Effector CD4-positive, alpha-beta T cell (primary cell): ENCODE results near the gene NMRAL1.

Experiments
- DNase-seq: peaks from one replicate; pipeline ENCODE4 v3.0.0-alpha.2; 2020

NMRAL1 gene

GRCh38 chr16:4501071-4501478, 26.6 kb upstream of the NMRAL1 start:
- DNase-seq, result no peak

DNA sequence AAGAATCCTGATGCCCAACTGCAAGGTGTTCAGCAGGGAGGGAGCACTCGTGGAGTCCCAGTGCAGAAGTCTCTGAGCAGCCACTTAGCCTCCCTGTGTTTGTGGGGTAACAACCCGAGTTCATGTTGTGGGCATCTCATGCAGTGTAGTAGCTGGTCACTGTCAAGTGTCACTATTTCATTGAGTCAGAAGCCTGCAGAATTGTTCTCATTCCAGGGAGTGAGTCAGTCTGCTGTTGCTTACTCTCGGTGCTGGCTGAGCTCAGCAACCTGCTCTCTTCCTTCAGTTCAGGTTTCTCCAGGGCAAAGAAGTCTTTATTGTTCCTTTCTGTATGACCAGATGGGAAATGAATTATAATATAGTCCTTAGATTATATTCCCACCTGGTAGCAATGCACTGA, 25.8 kb upstream of the NMRAL1 start:
- no peak for DNase-seq

GRCh38 chr16:4499196-4499555, 24.8 kb upstream of the NMRAL1 start:
- no peak for DNase-seq

DNA sequence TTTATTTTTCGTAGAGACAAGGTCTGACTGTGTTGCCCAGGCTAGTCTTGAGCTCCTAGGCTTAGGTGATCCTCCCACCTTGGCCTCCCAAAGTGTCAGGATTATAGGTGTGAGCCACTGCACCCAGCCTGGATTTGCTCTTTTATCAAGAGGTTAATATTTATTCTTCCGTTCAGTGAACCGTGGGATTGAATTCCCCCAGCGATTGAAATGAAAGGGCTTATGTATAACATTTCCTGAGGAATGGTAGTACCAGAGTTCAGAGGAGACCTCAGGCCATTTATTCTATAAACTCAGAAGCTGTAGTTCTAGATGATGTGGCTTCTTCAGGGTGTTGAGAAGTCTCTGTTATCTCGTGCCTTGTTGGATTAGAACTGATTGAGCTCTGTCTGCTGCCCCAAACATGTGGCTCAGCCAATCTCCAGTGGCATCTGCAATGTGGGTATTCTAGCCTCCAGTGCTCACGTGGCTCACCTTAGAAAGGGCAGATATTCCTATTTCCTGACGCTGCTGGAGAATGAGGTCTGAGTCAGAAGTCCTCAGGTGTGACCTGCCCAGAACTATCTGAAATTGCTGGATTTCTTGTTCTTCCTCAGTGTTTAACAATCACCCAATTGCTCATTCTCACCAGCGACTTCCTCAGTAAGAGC, 24.2 kb upstream of the NMRAL1 start:
- no peak for DNase-seq

GRCh38 chr16:4496305-4496704, 21.9 kb upstream of the NMRAL1 start:
- no peak for DNase-seq

- DNase-seq, result no peak
These were observed 21.3 kb upstream of the NMRAL1 start for GRCh38 chr16:4495766-4496165.

DNA sequence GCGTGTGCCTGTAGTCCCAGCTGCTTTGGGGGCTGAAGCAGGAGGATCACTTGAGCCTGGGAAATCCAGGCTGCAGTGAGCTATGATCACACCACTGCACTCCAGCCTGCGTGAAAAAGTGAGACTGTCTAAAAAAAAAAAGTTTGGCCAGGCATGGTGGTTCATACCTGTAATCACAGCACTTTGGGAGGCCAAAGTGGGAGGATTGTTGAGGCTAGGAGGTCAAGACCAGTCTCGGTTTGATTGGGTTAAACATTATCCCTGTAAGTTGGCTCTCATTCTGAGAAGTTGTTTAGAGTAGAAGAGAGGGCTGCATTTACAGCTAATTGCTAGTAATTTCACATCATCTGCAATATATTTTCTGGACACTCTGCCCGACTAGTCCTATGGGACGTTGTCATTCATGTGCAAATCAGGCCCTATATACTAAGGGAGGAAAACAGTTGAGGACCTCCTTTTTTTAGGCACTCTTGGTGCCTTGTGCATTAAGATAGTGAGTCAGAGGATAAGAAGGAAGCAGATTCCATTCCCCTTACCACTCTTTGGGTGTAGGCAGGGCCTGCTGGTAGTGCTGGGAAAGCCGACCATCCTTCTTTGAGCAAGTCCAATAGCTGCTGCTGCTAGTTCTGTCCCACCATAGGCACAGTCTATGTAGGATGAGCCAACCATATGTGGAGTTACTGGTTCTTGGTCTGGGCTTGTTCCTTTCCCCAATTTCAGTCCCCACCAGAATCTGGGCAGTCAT, 20.5 kb upstream of the NMRAL1 start:
- DNase-seq, result no peak

- DNase-seq, result no peak
These were observed 17.5 kb upstream of the NMRAL1 start for GRCh38 chr16:4491898-4492297.

GRCh38 chr16:4489030-4489429, 14.6 kb upstream of the NMRAL1 start:
- no peak for DNase-seq

DNA sequence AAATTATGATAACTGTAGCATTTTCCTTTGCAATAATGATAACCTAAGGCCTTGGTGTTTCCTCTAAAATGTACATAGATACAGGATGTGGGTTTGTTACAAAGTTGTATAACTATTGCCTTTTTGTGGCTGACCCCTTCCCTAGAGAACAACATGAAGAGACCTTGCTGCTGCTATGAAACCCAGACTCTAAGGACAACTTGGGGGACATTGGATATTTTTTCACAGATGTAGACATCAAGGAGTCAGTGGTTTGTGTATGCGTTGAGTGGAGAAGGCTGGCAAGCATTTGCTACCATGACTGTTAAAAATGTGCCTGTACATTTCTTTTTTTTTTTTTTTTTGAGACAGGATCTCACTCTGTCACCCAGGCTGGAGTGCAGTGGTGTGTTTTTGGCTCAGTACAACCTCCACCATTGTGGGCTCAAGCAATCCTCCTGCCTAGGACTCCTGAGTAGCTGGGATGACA, 14.1 kb upstream of the NMRAL1 start:
- no peak for DNase-seq

DNA sequence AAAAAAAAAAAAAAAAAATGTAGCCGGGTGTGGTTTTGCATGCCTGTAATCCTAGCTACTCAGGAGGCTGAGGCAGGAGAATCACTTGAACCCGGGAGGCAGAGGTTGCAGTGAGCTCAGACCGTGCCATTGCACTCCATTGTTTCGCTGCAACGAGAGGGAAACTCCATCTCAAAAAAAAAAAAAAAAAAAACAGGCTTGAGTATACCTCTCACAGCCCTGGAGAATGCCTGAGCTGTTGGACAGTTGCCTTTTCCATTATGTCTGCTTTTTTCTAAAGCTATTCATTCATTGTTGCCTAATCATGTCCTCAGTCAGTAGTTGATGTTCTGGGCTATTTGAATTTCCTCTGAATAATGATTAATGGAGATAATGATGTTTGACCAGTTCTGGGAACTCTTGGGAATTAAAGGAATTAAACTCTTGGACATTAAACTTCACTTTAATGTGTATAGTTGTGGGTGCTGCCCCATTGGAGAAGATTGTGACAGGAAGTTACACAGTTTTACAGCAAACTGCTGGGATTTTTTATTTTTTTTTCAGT, 13.6 kb upstream of the NMRAL1 start:
- no peak for DNase-seq

DNA sequence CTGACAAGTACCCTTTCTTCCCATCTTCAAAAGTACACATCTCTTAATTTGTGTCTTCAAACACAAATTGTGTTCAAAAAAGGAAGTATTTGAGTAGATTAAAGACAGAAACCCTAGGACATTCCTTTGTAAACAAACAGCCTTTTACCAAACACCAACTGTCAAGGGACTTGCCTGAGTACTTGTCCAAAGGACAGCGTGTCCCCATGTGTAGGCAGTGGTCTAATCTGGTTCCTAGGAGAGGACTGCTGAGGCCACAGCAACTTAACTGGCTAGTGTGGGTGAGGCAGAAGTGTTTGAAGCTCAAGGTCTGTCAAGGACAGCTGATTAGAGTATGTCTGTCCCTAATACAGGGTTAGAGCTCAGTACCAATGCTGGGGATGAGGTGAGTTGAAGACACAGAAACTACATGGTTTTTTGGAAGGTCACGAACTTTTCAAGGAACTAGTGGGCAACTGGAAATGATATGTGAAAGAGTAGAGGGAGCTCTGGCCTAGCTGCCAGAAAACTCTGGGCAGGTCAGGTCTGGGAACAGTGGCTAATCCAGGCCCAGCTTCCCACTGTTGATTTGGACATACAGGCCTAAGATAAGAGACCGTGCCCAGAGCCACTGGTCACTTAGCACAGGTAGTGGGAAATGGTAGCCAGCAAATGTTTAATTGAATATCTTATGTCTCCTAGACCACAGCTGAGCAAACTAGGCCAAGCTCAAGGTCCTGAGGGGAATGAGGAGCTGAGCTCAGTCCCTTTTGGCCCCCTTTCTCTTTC, 11.9 kb upstream of the NMRAL1 start:
- DNase-seq, result no peak

DNA sequence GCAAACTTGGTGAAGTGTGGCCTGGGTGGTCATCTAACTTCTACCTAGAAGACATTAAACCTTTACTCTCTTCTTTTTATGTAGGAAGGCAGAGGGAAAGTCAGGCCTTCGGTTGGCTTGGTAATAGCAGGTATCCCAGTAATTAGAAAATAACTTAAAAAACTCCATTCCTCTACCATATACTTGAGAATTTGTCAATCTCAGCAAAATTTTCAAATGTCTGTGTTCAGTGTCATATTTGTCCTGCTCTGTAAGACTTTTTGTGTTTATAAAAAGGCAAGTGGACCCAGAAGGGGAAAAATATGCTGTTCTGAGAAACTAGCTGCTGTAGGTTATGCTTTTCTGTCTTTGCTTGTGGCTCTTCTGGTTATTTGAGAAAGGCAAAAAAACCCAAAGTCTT, 7.5 kb upstream of the NMRAL1 start:
- no peak for DNase-seq

DNA sequence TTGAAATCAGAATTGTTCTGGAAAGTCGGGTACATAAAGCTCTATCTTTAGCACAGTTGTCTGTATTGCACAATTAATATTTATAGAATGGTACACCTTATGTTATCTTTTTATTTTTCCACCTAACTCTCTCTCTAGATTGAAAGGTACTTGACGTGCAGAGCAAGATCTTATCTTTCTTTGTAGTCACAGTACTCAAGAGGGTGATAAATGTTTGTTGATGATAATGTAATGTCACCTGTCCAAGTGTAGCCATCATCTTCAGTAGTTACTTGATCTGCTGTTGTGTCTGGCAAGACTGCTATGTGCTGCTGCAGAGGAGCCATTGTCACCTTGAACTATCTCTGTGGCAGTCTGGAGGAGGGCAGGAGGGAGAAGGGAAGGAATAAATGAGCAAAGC, 7.1 kb upstream of the NMRAL1 start:
- DNase-seq, result no peak

DNA sequence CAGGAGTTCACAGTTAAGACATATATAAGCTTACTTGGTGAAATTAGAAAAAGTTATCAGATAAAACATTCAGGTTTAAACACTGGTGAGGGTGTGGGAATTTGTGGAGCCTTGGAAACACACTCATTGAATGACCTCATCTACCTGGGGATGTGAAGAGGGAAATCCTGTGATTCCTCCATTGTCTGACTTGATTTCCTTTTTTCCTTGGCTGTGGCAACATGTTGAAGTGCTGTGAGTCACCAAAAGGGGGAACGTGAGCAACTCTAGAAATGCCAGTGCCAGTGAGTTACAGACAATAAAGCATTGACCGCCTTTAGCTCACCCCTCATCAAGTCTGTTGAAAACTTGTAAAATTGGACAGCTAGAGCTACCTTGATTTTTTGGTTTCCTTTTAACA, 3.5 kb upstream of the NMRAL1 start:
- DNase-seq, result peak; percentile 6

- DNase-seq, result peak; percentile 87
These were observed 1.7 kb upstream of the NMRAL1 start, which contains the start of gene HMOX2 for GRCh38 chr16:4475880-4476788. Gene HMOX2 (plus strand): TSS chr16:4476398. CDS start chr16:4505525, 29,127 bp downstream.

DNA sequence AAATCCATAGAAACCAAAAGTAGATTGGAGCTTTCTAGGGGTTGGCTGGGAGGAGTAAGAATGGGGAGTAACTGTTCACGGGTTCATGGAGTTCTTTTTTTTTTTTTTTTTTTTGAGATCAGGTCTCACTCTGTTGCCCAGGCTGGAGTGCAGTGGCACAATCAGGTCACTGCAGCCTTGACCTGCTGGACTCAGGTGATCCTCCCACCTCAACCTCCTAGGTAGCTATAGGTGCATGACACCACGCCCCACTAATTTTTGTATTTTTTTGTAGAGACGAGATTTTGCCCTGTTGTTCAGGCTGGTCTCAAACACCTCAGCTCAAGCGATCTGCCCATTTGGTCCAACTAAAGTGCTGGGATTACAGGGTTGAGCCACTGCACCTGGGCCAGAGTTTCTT, 1.5 kb downstream of the NMRAL1 start:
- no peak for DNase-seq

DNA sequence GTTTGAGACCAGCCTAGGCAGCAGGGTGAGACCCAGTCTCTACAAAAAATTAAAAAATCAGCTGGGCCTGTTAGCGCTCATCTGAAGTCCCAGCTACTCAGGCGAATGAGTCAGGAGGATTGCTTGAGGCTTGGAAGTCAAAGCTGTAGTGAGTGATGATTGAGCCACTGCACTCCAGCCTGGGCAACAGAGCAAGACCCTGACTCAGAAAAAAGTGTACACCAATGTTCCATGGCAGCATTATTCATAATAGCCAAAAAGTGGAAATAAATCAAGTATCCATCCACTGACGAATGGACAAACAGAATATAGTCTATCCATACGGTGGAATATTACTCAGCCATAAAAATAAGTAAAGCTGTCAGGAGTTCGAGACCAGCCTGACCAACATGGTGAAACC, 2.6 kb downstream of the NMRAL1 start:
- DNase-seq, result no peak

- DNase-seq, result no peak
These were observed 5.5 kb downstream of the NMRAL1 start for GRCh38 chr16:4468972-4469371.

GRCh38 chr16:4467916-4468315, 6.5 kb downstream of the NMRAL1 start:
- no peak for DNase-seq

DNA sequence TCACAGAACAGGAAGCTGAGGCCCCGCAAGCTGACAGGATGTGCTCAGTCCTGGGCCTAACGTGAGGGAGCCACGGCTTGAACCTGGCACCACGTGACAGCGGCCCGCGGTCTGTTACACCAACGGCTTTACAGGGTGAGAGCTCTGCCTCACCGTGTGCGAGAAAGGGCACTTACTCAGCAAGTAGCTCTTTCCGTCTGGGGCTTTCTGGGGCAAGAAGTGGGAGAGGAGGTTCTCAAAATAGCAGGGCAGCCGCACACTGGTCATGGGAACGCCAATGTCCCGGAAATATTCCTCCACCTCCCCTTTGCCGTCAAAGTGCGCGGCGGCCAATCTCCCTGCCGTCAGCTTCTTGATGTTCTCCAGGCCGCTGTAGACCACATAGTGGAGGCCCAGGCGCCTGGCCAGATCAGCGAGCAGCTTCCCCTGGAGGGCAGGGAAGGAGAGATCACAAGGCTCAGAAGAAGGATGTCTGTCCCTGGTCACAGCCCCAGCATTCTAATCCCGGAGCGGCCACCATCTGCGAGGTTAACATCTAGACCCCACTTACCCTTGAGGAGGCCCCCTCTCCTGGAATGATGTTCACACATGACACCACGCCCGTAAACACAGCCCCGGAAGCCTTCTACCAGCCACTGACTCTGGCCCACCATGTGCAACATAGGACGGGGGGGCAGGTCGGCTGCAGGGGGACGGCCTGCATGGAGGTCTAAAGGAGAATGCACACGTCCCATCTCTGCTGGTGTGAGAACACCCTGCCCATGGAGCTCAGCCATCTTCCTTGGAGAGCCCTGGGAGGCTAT, 8.2 kb downstream of the NMRAL1 start:
- peak; percentile 25 for DNase-seq
